ENCODE data around the gene MEG3. TPM values are rescaled to one million over a fixed set of nuclear protein-coding genes. Genes with fewer than 3 reads are reported as not detected.

Gene MEG3
- total and polyA plus RNA-seq, 9 of the 15 experiments (the other 6 are each of a cell fraction or from before 2014, with no cell fraction given): 0.10 to 5.3 (median 1.0) TPM; not detected in 1

- DNase-seq (ENCODE audit: extremely low read depth in 1 of 4, low spot score in 3 of 4) (no peak), ATAC-seq (no peak), FAIRE-seq (no peak)
- intact Hi-C loops (cut with micrococcal nuclease) (no loop called here), in situ Hi-C loops (cut with MboI) (no loop called here)
- no peak overlapping the region for H2AFZ ChIP-seq (ENCODE audit: low read depth, low read length)
- H3K4me2 ChIP-seq (ENCODE audit: insufficient read depth, low read length): no peak overlapping the region
- CTCF ChIA-PET (ENCODE audit: low intra/inter-chr PET ratio): no interaction called here
- H3K4me1 ChIP-seq (replicated peaks in 1 of 2; ENCODE audit: control insufficient read depth in 2 of 2, insufficient read depth in 2 of 2, low read length in 2 of 2): peaks cover 25 to 44% of the 10 kb centered on the region in 2 experiments
- H3K9me3 ChIP-seq (replicated peaks; ENCODE audit: control insufficient read depth, insufficient read depth, low read depth, low read length): no peaks in the 10 kb centered on the region
- no peak overlapping the region for H3K9ac ChIP-seq (ENCODE audit: insufficient read depth in 1 of 2, low read depth in 2 of 2, low read length in 2 of 2)
- H3K4me3 ChIP-seq: no peak overlapping the region
- no peaks in the 10 kb centered on the region for H4K20me1 ChIP-seq (replicated peaks; ENCODE audit: control insufficient read depth, insufficient read depth, low read length)
- H3K79me2 ChIP-seq (ENCODE audit: control insufficient read depth, insufficient read depth, low read length): no peaks in the 10 kb centered on the region
- H3K27ac ChIP-seq (ENCODE audit: extremely low read depth, low read depth, low read length): no peak overlapping the region
- 100% methylated on average over 2 of the region's 4 CpGs for WGBS (ENCODE audit: insufficient coverage, low coverage, missing lambda C conversion rate)
- H3K36me3 ChIP-seq (ENCODE audit: control insufficient read depth, insufficient read depth, low read length): no peaks in the 10 kb centered on the region
- H3K9me1 ChIP-seq (ENCODE audit: control insufficient read depth, insufficient read depth, low read length): no peaks in the 10 kb centered on the region
- no peak for TF ChIP-seq NELFE (IDR thresholded peaks at IDR 0.05; ENCODE audit: insufficient read depth, insufficient read length)
- TF ChIP-seq, protein P1, sequence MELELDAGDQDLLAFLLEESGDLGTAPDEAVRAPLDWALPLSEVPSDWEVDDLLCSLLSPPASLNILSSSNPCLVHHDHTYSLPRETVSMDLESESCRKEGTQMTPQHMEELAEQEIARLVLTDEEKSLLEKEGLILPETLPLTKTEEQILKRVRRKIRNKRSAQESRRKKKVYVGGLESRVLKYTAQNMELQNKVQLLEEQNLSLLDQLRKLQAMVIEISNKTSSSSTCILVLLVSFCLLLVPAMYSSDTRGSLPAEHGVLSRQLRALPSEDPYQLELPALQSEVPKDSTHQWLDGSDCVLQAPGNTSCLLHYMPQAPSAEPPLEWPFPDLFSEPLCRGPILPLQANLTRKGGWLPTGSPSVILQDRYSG (tag; conservative IDR thresholded peaks at IDR 0.05; ENCODE audit: low read depth): no peak
- TF ChIP-seq ELF1 (tag; IDR thresholded peaks at IDR 0.05): no peak
- TF ChIP-seq ZNF124 (CRISPR knock-in tag; IDR thresholded peaks at IDR 0.05): no peak
- TF ChIP-seq RCOR1 (IDR thresholded peaks at IDR 0.05; ENCODE audit: borderline replicate concordance in 1 of 2, low read depth in 2 of 2, low read length in 2 of 2): no peak
- no peak for TF ChIP-seq JUN (IDR thresholded peaks at IDR 0.05; ENCODE audit: borderline replicate concordance, low read depth, low read length)
- no peak for TF ChIP-seq JUN (CRISPR knock-in tag; IDR thresholded peaks at IDR 0.05; ENCODE audit: borderline replicate concordance)
- BruUV-seq (replicated peaks): no TSS peak
- no peaks in the 10 kb centered on the region for H3K27me3 ChIP-seq (ENCODE audit: control insufficient read depth in 2 of 2, insufficient read depth in 2 of 2, low read length in 2 of 2)
- POLR2A ChIA-PET: no interaction called here
Measured at GRCh38 chr14:100785338-100785615, 40.6 kb upstream of the MEG3 start.

Measured in K562 (cell line).